OCI-LY3 (cell line): ENCODE results near the gene ALDH1L1.

Source experiments
- H2AFZ ChIP-seq: fragments of 200-600, 300-600 bp; shearing (Covaris generic); 2 replicates; pipeline ENCODE4 v1.6.0; 2014; ENCODE audit warnings: antibody characterized with exemption, low read depth, low read length
- H3K27ac ChIP-seq: fragments of 200-600, 300-600 bp; sonication (generic); 2 replicates; pipeline ENCODE4 v1.5.1; 2014; ENCODE audit warnings: mild to moderate bottlenecking, low read length, moderate library complexity, mixed read lengths
- H3K27me3 ChIP-seq: fragments of 200-600, 300-600 bp; sonication (generic); 2 replicates; pipeline ENCODE4 v1.6.1; 2014; ENCODE audit warnings: low read depth, low read length, mixed read lengths
- H3K36me3 ChIP-seq: fragments of 200-600, 300-600 bp; sonication (generic); replicated peaks from 2 replicates; pipeline ENCODE3; 2014; ENCODE audit warnings: low read depth, low read length, mixed read lengths
- H3K4me1 ChIP-seq: fragments of 300-600, 200-600 bp; sonication (generic); 2 replicates; pipeline ENCODE4 v1.6.1; 2014; ENCODE audit warnings: low read length, mixed read lengths
- H3K4me2 ChIP-seq: fragments of 200-600, 300-600 bp; sonication (generic); 2 replicates; pipeline ENCODE4 v1.6.1; 2014; ENCODE audit warnings: low read length, mixed read lengths
- H3K4me3 ChIP-seq: fragments of 300-600, 200-600 bp; sonication (generic); 2 replicates; pipeline ENCODE4 v1.5.1; 2014; ENCODE audit warnings: antibody characterized with exemption, mild to moderate bottlenecking, low read length, moderate library complexity
- H3K79me2 ChIP-seq: fragments of 300-600, 200-600 bp; shearing (Covaris generic); 2 replicates; pipeline ENCODE4 v1.6.1; 2014; ENCODE audit warnings: mild to moderate bottlenecking, low read length, mixed read lengths
- H3K9ac ChIP-seq: fragments of 300-600, 200-600 bp; shearing (Covaris generic); 2 replicates; pipeline ENCODE4 v1.6.0; 2014; ENCODE audit warnings: mild to moderate bottlenecking, low read length, moderate library complexity
- H3K9me3 ChIP-seq: fragments of 200-600, 300-600 bp; shearing (Covaris generic); 2 replicates; pipeline ENCODE4 v1.6.1; 2014; ENCODE audit warnings: low read length, mixed read lengths; ENCODE audit not compliant: insufficient read depth
- H4K20me1 ChIP-seq: fragments of 200-600, 300-600 bp; sonication (generic); 2 replicates; pipeline ENCODE4 v1.6.1; 2016; ENCODE audit warnings: low read length, mixed read lengths; ENCODE audit not compliant: insufficient read depth
- CTCF ChIP-seq: fragments of 200-600, 300-600 bp; sonication (generic); IDR thresholded peaks from 2 replicates; pipeline ENCODE4 v1.5.1; 2014; ENCODE audit warnings: antibody characterized with exemption, low read length, low read depth
- EZH2phosphoT487 ChIP-seq: fragments of 200-600 bp; shearing (Covaris generic); IDR thresholded peaks from 2 replicates; pipeline ENCODE4 v1.6.1; 2018; ENCODE audit warnings: antibody characterized with exemption, mixed run types, low read depth

The ALDH1L1 gene

GRCh38 chr3:126147147-126147931 lies 33.0 kb downstream of the ALDH1L1 start:
- Histone ChIP-seq H3K4me2 (no peak overlapping the region), H2AFZ (no peak overlapping the region), H3K79me2 (no peaks in the 10 kb centered on the region), H4K20me1 (no peaks in the 10 kb centered on the region), H3K9me3 (no peaks in the 10 kb centered on the region), H3K4me1 (no peaks in the 10 kb centered on the region), H3K27ac (no peak overlapping the region), H3K36me3 (no peaks in the 10 kb centered on the region), H3K4me3 (no peak overlapping the region), H3K27me3 (peaks cover 23% of the 10 kb centered on the region), H3K9ac (no peak overlapping the region)
- TF ChIP-seq EZH2phosphoT487 (no peak), CTCF (no peak)

- H3K27me3 ChIP-seq = peaks cover 30% of the 10 kb centered on the region
- H3K36me3 ChIP-seq = no peaks in the 10 kb centered on the region
- H4K20me1 ChIP-seq = no peaks in the 10 kb centered on the region
- no peak overlapping the region for H3K4me3 ChIP-seq
- H3K9me3 ChIP-seq = no peaks in the 10 kb centered on the region
- H2AFZ ChIP-seq = no peak overlapping the region
- TF ChIP-seq CTCF (no peak), EZH2phosphoT487 (no peak)
- H3K9ac ChIP-seq = no peak overlapping the region
- H3K4me1 ChIP-seq = no peaks in the 10 kb centered on the region
- H3K79me2 ChIP-seq = no peaks in the 10 kb centered on the region
- H3K4me2 ChIP-seq = no peak overlapping the region
- no peak overlapping the region for H3K27ac ChIP-seq
These were observed 33.8 kb downstream of the ALDH1L1 start for GRCh38 chr3:126146525-126147146.

- no peak overlapping the region for H3K4me3 ChIP-seq
- peaks cover 36% of the 10 kb centered on the region for H3K27me3 ChIP-seq
- no peaks in the 10 kb centered on the region for H3K79me2 ChIP-seq
- H3K27ac ChIP-seq = no peak overlapping the region
- H4K20me1 ChIP-seq = no peaks in the 10 kb centered on the region
- no peaks in the 10 kb centered on the region for H3K9me3 ChIP-seq
- H3K4me2 ChIP-seq = no peak overlapping the region
- H3K4me1 ChIP-seq = no peaks in the 10 kb centered on the region
- TF ChIP-seq EZH2phosphoT487 (no peak), CTCF (no peak)
- no peak overlapping the region for H2AFZ ChIP-seq
- no peak overlapping the region for H3K9ac ChIP-seq
- no peaks in the 10 kb centered on the region for H3K36me3 ChIP-seq
These were observed 34.4 kb downstream of the ALDH1L1 start for GRCh38 chr3:126146034-126146433.

- Histone ChIP-seq H3K9me3 (no peaks in the 10 kb centered on the region), H4K20me1 (no peaks in the 10 kb centered on the region), H3K27me3 (peaks cover 62% of the 10 kb centered on the region), H3K79me2 (no peaks in the 10 kb centered on the region), H2AFZ (no peak overlapping the region), H3K27ac (no peak overlapping the region), H3K4me3 (no peak overlapping the region), H3K4me2 (no peak overlapping the region), H3K9ac (no peak overlapping the region), H3K36me3 (no peaks in the 10 kb centered on the region), H3K4me1 (no peaks in the 10 kb centered on the region)
- TF ChIP-seq EZH2phosphoT487 = no peak
- no peak for TF ChIP-seq CTCF
These were observed 37.7 kb downstream of the ALDH1L1 start for GRCh38 chr3:126142652-126143051.
